Measurements from ENCODE around the gene DTWD2. TPM values are rescaled to one million over a fixed set of nuclear protein-coding genes. Genes with fewer than 3 reads are reported as not detected.
"Not testable (repeated sequence)": the region's sequence is repeated elsewhere in the genome, so short reads cannot be mapped to it uniquely, and the experiment has no call there.

The DTWD2 gene
- total RNA-seq, 2 donors from 2014 or later, result 3.3 to 4.9 TPM

- H3K27me3 Mint-ChIP-seq, result no peaks in the 10 kb centered on the region
These were observed 34.7 kb downstream of the DTWD2 start for GRCh38 chr5:118953652-118954005.

GRCh38 chr5:118952992-118953651, 35.2 kb downstream of the DTWD2 start:
- H3K4me1 Mint-ChIP-seq (ENCODE audit: low read depth in 2 of 2), result peaks cover 0 to 2% of the 10 kb centered on the region in 2 donors
- DNase-seq (ENCODE audit: low spot score) (no peak), ATAC-seq (no peak)
- H3K9me3 Mint-ChIP-seq, result no peaks in the 10 kb centered on the region
- H3K27ac Mint-ChIP-seq, result no peak overlapping the region
- no peaks in the 10 kb centered on the region for H3K27me3 Mint-ChIP-seq
- no peak overlapping the region for H3K4me3 Mint-ChIP-seq
- H3K36me3 Mint-ChIP-seq, result no peaks in the 10 kb centered on the region

More at GRCh38 chr5:118953652-118954005, 34.7 kb downstream of the DTWD2 start:
- ATAC-seq (no peak), DNase-seq (ENCODE audit: low spot score) (no peak)
- Mint-ChIP-seq H3K36me3 (no peaks in the 10 kb centered on the region), H3K4me1 (ENCODE audit: low read depth in 2 of 2) (peaks cover 0 to 2% of the 10 kb centered on the region in 2 donors), H3K4me3 (no peak overlapping the region), H3K9me3 (no peaks in the 10 kb centered on the region), H3K27ac (no peak overlapping the region)

GRCh38 chr5:118952306-118952705, 36.0 kb downstream of the DTWD2 start:
- H3K4me3 Mint-ChIP-seq; DNase-seq (ENCODE audit: low spot score); ATAC-seq; H3K4me1 Mint-ChIP-seq (ENCODE audit: low read depth in 2 of 2); H3K9me3 Mint-ChIP-seq; H3K36me3 Mint-ChIP-seq; H3K27me3 Mint-ChIP-seq; H3K27ac Mint-ChIP-seq: not testable (repeated sequence)

- H3K27ac Mint-ChIP-seq; H3K4me3 Mint-ChIP-seq; H3K4me1 Mint-ChIP-seq (ENCODE audit: low read depth in 2 of 2); H3K27me3 Mint-ChIP-seq; DNase-seq (ENCODE audit: low spot score); ATAC-seq; H3K36me3 Mint-ChIP-seq; H3K9me3 Mint-ChIP-seq: not testable (repeated sequence)
These were observed 38.0 kb downstream of the DTWD2 start for GRCh38 chr5:118950354-118950753.

DNA sequence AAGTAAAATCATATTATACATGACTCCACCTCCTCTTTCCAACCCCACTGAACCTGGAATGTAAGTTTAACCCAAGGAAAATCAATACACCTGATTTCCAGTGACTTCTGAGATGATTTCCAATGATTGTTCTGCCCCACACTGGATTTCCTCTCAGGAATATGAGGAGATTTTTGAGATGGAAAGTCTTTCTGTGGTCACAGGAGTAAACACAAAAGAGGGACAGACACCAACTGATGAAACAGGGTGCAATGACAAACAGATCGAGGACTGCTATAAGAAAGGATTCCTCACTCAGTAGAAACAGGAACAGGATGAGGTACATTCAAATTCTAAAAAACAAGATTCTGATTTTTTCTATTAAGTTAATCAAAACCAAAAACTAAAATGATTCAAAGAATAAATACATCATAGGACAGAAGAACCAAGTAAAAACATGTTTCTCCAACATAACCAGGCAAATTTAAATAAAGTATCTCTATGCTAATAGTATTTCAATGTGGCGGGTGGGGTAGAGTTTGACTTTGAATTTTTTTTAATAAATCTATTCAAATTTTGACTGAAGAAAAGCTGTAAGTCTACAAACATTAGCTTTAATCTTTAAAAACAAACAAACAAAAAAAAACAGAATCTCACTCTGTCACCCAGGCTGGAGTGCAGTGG, 42.1 kb downstream of the DTWD2 start:
- no peaks in the 10 kb centered on the region for H3K9me3 Mint-ChIP-seq
- H3K27me3 Mint-ChIP-seq, result no peaks in the 10 kb centered on the region
- DNase-seq (ENCODE audit: low spot score), result no peak
- no peaks in the 10 kb centered on the region for H3K4me1 Mint-ChIP-seq (ENCODE audit: low read depth in 2 of 2)
- H3K36me3 Mint-ChIP-seq, result no peaks in the 10 kb centered on the region
- H3K4me3 Mint-ChIP-seq, result no peak overlapping the region
- no peak for ATAC-seq
- H3K27ac Mint-ChIP-seq, result no peak overlapping the region

GRCh38 chr5:118937393-118938061, 50.8 kb downstream of the DTWD2 start:
- ATAC-seq (no peak), DNase-seq (ENCODE audit: low spot score) (no peak)
- Mint-ChIP-seq H3K4me3 (no peak overlapping the region), H3K4me1 (ENCODE audit: low read depth in 2 of 2) (no peaks in the 10 kb centered on the region), H3K27me3 (no peaks in the 10 kb centered on the region), H3K27ac (no peak overlapping the region), H3K9me3 (no peaks in the 10 kb centered on the region), H3K36me3 (no peaks in the 10 kb centered on the region)

- no peaks in the 10 kb centered on the region for H3K27me3 Mint-ChIP-seq
- H3K4me1 Mint-ChIP-seq (ENCODE audit: low read depth in 2 of 2), result no peaks in the 10 kb centered on the region
- no peaks in the 10 kb centered on the region for H3K9me3 Mint-ChIP-seq
- DNase-seq (ENCODE audit: low spot score), result no peak
- no peak overlapping the region for H3K4me3 Mint-ChIP-seq
- no peaks in the 10 kb centered on the region for H3K36me3 Mint-ChIP-seq
- no peak overlapping the region for H3K27ac Mint-ChIP-seq
- no peak for ATAC-seq
These were observed 54.6 kb downstream of the DTWD2 start for GRCh38 chr5:118933703-118934102.

GRCh38 chr5:118931564-118931963, 56.8 kb downstream of the DTWD2 start:
- no peaks in the 10 kb centered on the region for H3K36me3 Mint-ChIP-seq
- no peak for DNase-seq (ENCODE audit: low spot score)
- no peak for ATAC-seq

GRCh38 chr5:118924006-118924389, 64.3 kb downstream of the DTWD2 start:
- no peak overlapping the region for H3K4me3 Mint-ChIP-seq
- H3K4me1 Mint-ChIP-seq (ENCODE audit: low read depth in 2 of 2), result no peaks in the 10 kb centered on the region
- no peaks in the 10 kb centered on the region for H3K36me3 Mint-ChIP-seq
- H3K27ac Mint-ChIP-seq, result no peak overlapping the region
- no peaks in the 10 kb centered on the region for H3K27me3 Mint-ChIP-seq
- no peaks in the 10 kb centered on the region for H3K9me3 Mint-ChIP-seq
- DNase-seq (ENCODE audit: low spot score) (no peak), ATAC-seq (no peak)

More at GRCh38 chr5:118931564-118931963, 56.8 kb downstream of the DTWD2 start:
- no peak overlapping the region for H3K4me3 Mint-ChIP-seq
- H3K4me1 Mint-ChIP-seq (ENCODE audit: low read depth in 2 of 2), result no peaks in the 10 kb centered on the region
- no peaks in the 10 kb centered on the region for H3K27me3 Mint-ChIP-seq
- H3K27ac Mint-ChIP-seq, result no peak overlapping the region
- no peaks in the 10 kb centered on the region for H3K9me3 Mint-ChIP-seq

GRCh38 chr5:118923295-118924005, 64.9 kb downstream of the DTWD2 start:
- DNase-seq (ENCODE audit: low spot score) (no peak), ATAC-seq (no peak)
- no peaks in the 10 kb centered on the region for H3K36me3 Mint-ChIP-seq
- no peaks in the 10 kb centered on the region for H3K27me3 Mint-ChIP-seq
- H3K27ac Mint-ChIP-seq, result no peak overlapping the region
- H3K9me3 Mint-ChIP-seq, result no peaks in the 10 kb centered on the region
- no peaks in the 10 kb centered on the region for H3K4me1 Mint-ChIP-seq (ENCODE audit: low read depth in 2 of 2)
- no peak overlapping the region for H3K4me3 Mint-ChIP-seq

DNA sequence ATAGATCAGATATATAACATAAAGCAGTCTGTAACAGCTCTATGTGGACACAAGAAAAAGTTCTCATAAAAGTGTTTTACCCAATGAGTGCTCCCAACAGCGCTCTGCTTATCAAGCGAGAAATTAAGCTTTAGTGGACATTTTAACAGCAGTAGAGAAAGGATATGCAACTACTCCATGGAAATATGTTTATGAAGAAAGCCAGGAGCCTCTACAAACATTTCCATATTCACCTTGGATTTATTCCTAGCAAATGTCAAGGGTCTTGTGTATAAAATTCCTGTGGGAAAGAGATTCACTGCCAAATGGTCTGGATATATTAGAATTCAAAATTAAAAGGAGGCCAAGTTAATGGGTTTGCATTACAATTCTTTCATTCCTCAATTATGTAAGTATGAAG, 66.5 kb downstream of the DTWD2 start:
- Mint-ChIP-seq H3K4me3 (no peak overlapping the region), H3K27me3 (no peaks in the 10 kb centered on the region), H3K36me3 (no peaks in the 10 kb centered on the region), H3K9me3 (no peaks in the 10 kb centered on the region), H3K4me1 (ENCODE audit: low read depth in 2 of 2) (no peaks in the 10 kb centered on the region), H3K27ac (no peak overlapping the region)
- DNase-seq (ENCODE audit: low spot score) (no peak), ATAC-seq (no peak)

- H3K27me3 Mint-ChIP-seq, result no peaks in the 10 kb centered on the region
- DNase-seq (ENCODE audit: low spot score) (no peak), ATAC-seq (no peak)
- no peaks in the 10 kb centered on the region for H3K4me1 Mint-ChIP-seq (ENCODE audit: low read depth in 2 of 2)
- H3K27ac Mint-ChIP-seq, result no peak overlapping the region
- H3K4me3 Mint-ChIP-seq, result no peak overlapping the region
- no peaks in the 10 kb centered on the region for H3K9me3 Mint-ChIP-seq
- H3K36me3 Mint-ChIP-seq, result no peaks in the 10 kb centered on the region
These were observed 69.3 kb downstream of the DTWD2 start for GRCh38 chr5:118919016-118919415.

- Mint-ChIP-seq H3K9me3 (no peaks in the 10 kb centered on the region), H3K27me3 (no peaks in the 10 kb centered on the region), H3K4me3 (no peak overlapping the region), H3K4me1 (ENCODE audit: low read depth in 2 of 2) (no peaks in the 10 kb centered on the region), H3K27ac (no peak overlapping the region), H3K36me3 (no peaks in the 10 kb centered on the region)
- no peak for DNase-seq (ENCODE audit: low spot score)
- ATAC-seq, result no peak
These were observed 70.1 kb downstream of the DTWD2 start for GRCh38 chr5:118918232-118918631.

- not testable (repeated sequence) for H3K4me3 Mint-ChIP-seq; DNase-seq (ENCODE audit: low spot score); H3K36me3 Mint-ChIP-seq; ATAC-seq; H3K27me3 Mint-ChIP-seq; H3K4me1 Mint-ChIP-seq (ENCODE audit: low read depth in 2 of 2); H3K9me3 Mint-ChIP-seq; H3K27ac Mint-ChIP-seq
These were observed 80.8 kb downstream of the DTWD2 start for GRCh38 chr5:118907536-118907935.
